Hepatocyte (in vitro differentiated cells): ENCODE results near the gene PPP2R5C. TPM values are rescaled to one million over a fixed set of nuclear protein-coding genes. Genes with fewer than 3 reads are reported as not detected.

Experiments
- DNase-seq: peaks from one replicate; pipeline ENCODE4 v3.0.0-alpha.2; 2016; ENCODE audit warnings: low spot score
- H2AFZ ChIP-seq: fragments of 200-600 bp; sonication (generic); 2 replicates; pipeline ENCODE4 v1.6.0; 2016; ENCODE audit warnings: antibody characterized with exemption, mild to moderate bottlenecking
- H3K27ac ChIP-seq: fragments of 200-600 bp; sonication (generic); 2 replicates; pipeline ENCODE4 v1.5.1; 2016; ENCODE audit warnings: mild to moderate bottlenecking
- H3K27me3 ChIP-seq: fragments of 200-600 bp; sonication (generic); 2 replicates; pipeline ENCODE4 v1.6.1; 2016
- H3K36me3 ChIP-seq: fragments of 200-600 bp; sonication (generic); replicated peaks from 2 replicates; pipeline ENCODE4 v1.5.1; 2016; ENCODE audit warnings: low read depth; ENCODE audit not compliant: insufficient read depth
- H3K4me1 ChIP-seq: fragments of 200-600 bp; sonication (generic); 2 replicates; pipeline ENCODE4 v1.5.1; 2016; ENCODE audit warnings: mild to moderate bottlenecking, moderate library complexity; ENCODE audit not compliant: insufficient read depth
- H3K4me2 ChIP-seq: fragments of 200-600 bp; sonication (generic); 2 replicates; pipeline ENCODE4 v1.6.0; 2016
- H3K4me3 ChIP-seq: fragments of 200-600 bp; sonication (generic); 2 replicates; pipeline ENCODE4 v1.5.1; 2016; ENCODE audit warnings: mild to moderate bottlenecking
- H3K79me2 ChIP-seq: fragments of 200-600 bp; sonication (generic); 2 replicates; pipeline ENCODE4 v1.6.0; 2017; ENCODE audit warnings: mild to moderate bottlenecking
- H3K9me2 ChIP-seq: fragments of 200-600 bp; sonication (generic); replicated peaks from 2 replicates; pipeline ENCODE4 v1.6.0; 2017; ENCODE audit warnings: mild to moderate bottlenecking; ENCODE audit not compliant: insufficient read depth
- H3K9me3 ChIP-seq: fragments of 200-600 bp; sonication (generic); 2 replicates; pipeline ENCODE4 v1.5.1; 2016; ENCODE audit warnings: low read depth, mild to moderate bottlenecking
- H4K20me1 ChIP-seq: fragments of 200-600 bp; sonication (generic); 2 replicates; pipeline ENCODE4 v1.6.0; 2016; ENCODE audit warnings: mild to moderate bottlenecking; ENCODE audit not compliant: insufficient read depth, poor library complexity, severe bottlenecking
- EZH2 ChIP-seq: fragments of 200-600 bp; sonication (generic); IDR thresholded peaks from 2 replicates; pipeline ENCODE4 v1.6.1; 2016; ENCODE audit warnings: antibody characterized with exemption, mild to moderate bottlenecking, borderline replicate concordance
- EZH2phosphoT487 ChIP-seq: fragments of 200-600 bp; sonication (generic); IDR thresholded peaks from one replicate; pipeline ENCODE4 v1.6.1; 2018; ENCODE audit warnings: antibody characterized with exemption, mild to moderate bottlenecking, low read depth, moderate library complexity; ENCODE audit not compliant: unreplicated experiment, severe bottlenecking
- WGBS: methylation state at CpG from one replicate; pipeline ENCODE4 v1.1.6; 2016; ENCODE audit warnings: low lambda C conversion rate; ENCODE audit errors: missing lambda C conversion rate; 5-methylcytosine and 5-hydroxymethylcytosine counted together
- polyA plus RNA-seq: library from polyadenylated mRNA; unstranded; fragments of >200 nt; fragmentation: Nextera tagmentation; extraction: Ambion mirVana; gene quantifications from 2 replicates; pipeline ENCODE4 v1.2.1, GENCODE V29; 2016
- total RNA-seq: library from RNA; depleted of rRNA; stranded (reverse); fragments of >200 nt; gene quantifications from 2 replicates; pipeline ENCODE4 v1.2.3, GENCODE V29; 2014
- TF ChIP-seq, protein P1 (sequence below): fragments of 200-600 bp; sonication (generic); IDR thresholded peaks from 2 replicates; pipeline ENCODE4 v1.5.1; 2016; ENCODE audit warnings: antibody characterized with exemption, mild to moderate bottlenecking; ENCODE audit not compliant: poor library complexity

Gene PPP2R5C
- total and polyA plus RNA-seq, 2 experiments from 2014 or later, result 47.4 to 78.0 TPM

- no peaks in the 10 kb centered on the region for H3K36me3 ChIP-seq
- 81% methylated on average over 4 of the region's 4 CpGs for WGBS
- no peak overlapping the region for H3K4me2 ChIP-seq
- H3K79me2 ChIP-seq, result peaks cover 100% of the 10 kb centered on the region
- H3K4me3 ChIP-seq, result no peak overlapping the region
- H3K27ac ChIP-seq, result no peak overlapping the region
- no peaks in the 10 kb centered on the region for H3K9me2 ChIP-seq
- no peaks in the 10 kb centered on the region for H3K9me3 ChIP-seq
- no peaks in the 10 kb centered on the region for H3K27me3 ChIP-seq
- peaks cover 70% of the 10 kb centered on the region for H4K20me1 ChIP-seq
- DNase-seq, result no peak
- H3K4me1 ChIP-seq, result no peaks in the 10 kb centered on the region
- TF ChIP-seq EZH2phosphoT487, result no peak
- TF ChIP-seq, protein P1, sequence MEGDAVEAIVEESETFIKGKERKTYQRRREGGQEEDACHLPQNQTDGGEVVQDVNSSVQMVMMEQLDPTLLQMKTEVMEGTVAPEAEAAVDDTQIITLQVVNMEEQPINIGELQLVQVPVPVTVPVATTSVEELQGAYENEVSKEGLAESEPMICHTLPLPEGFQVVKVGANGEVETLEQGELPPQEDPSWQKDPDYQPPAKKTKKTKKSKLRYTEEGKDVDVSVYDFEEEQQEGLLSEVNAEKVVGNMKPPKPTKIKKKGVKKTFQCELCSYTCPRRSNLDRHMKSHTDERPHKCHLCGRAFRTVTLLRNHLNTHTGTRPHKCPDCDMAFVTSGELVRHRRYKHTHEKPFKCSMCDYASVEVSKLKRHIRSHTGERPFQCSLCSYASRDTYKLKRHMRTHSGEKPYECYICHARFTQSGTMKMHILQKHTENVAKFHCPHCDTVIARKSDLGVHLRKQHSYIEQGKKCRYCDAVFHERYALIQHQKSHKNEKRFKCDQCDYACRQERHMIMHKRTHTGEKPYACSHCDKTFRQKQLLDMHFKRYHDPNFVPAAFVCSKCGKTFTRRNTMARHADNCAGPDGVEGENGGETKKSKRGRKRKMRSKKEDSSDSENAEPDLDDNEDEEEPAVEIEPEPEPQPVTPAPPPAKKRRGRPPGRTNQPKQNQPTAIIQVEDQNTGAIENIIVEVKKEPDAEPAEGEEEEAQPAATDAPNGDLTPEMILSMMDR, result no peak
- no peak for TF ChIP-seq EZH2
- H2AFZ ChIP-seq, result no peak overlapping the region
Measured at GRCh38 chr14:101830271-101830670, 68.8 kb downstream of the PPP2R5C start.

DNA sequence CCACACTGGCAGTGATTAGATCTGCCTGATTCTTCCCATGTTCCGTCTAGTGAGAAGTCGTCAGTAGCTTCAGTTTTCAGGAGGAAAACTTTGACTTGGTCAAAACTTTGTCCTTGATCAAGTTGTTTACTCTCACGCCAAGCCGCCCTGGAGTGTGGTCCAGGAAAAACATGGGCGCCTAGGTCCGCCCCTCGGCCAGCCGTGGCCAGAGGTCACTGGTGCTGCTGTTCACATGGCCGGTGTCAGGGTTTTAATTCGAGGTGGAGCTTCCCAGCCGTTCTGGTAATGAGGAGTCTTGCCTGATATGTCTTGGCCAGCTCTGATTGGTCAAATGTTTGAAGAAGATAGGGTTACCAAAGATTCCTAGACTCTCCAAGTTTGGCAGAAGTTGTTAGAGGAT lies 71.5 kb downstream of the PPP2R5C start:
- Histone ChIP-seq H3K4me1 (no peaks in the 10 kb centered on the region), H3K9me2 (no peaks in the 10 kb centered on the region), H3K27me3 (no peaks in the 10 kb centered on the region), H3K9me3 (no peaks in the 10 kb centered on the region), H3K4me2 (no peak overlapping the region), H3K27ac (no peak overlapping the region), H3K79me2 (peaks cover 100% of the 10 kb centered on the region), H3K4me3 (no peak overlapping the region), H4K20me1 (peaks cover 75% of the 10 kb centered on the region), H3K36me3 (no peaks in the 10 kb centered on the region), H2AFZ (no peak overlapping the region)
- DNase-seq, result no peak
- WGBS, result 94% methylated on average over 11 of the region's 11 CpGs
- TF ChIP-seq, protein P1, result no peak
- TF ChIP-seq EZH2 (no peak), EZH2phosphoT487 (no peak)

GRCh38 chr14:101834397-101834796 lies 72.9 kb downstream of the PPP2R5C start:
- Histone ChIP-seq H3K36me3 (no peaks in the 10 kb centered on the region), H4K20me1 (peaks cover 64% of the 10 kb centered on the region), H3K9me3 (no peaks in the 10 kb centered on the region), H3K4me3 (no peak overlapping the region), H3K4me2 (no peak overlapping the region), H3K79me2 (peaks cover 97% of the 10 kb centered on the region), H3K4me1 (no peaks in the 10 kb centered on the region), H3K27me3 (no peaks in the 10 kb centered on the region), H2AFZ (no peak overlapping the region), H3K27ac (no peak overlapping the region), H3K9me2 (no peaks in the 10 kb centered on the region)
- no peak for TF ChIP-seq EZH2phosphoT487
- TF ChIP-seq EZH2, result no peak
- TF ChIP-seq, protein P1, result no peak
- 91% methylated on average over 4 of the region's 4 CpGs for WGBS
- DNase-seq, result no peak
